ENCODE data around the gene ETV5. TPM values are rescaled to one million over a fixed set of nuclear protein-coding genes. Genes with fewer than 3 reads are reported as not detected.

The ETV5 gene
- polyA plus RNA-seq, 1 donor from 2014 or later = 0.30 TPM

GRCh38 chr3:186149319-186149960, 40.6 kb upstream of the ETV5 start:
- Histone ChIP-seq H3K9me3 (ENCODE audit: low read length) (no peaks in the 10 kb centered on the region), H3K27ac (ENCODE audit: low read length) (no peak overlapping the region)

GRCh38 chr3:186144257-186144656, 35.4 kb upstream of the ETV5 start:
- Histone ChIP-seq H3K36me3 (ENCODE audit: insufficient read depth, low read length) (no peaks in the 10 kb centered on the region), H3K4me2 (ENCODE audit: low read length) (no peak overlapping the region), H2AFZ (ENCODE audit: low read depth, low read length) (no peak overlapping the region), H3F3A (ENCODE audit: insufficient read depth, low read length, poor library complexity, severe bottlenecking) (no peaks in the 10 kb centered on the region), H3K4me3 (ENCODE audit: low read length) (no peak overlapping the region), H4K20me1 (ENCODE audit: insufficient read depth) (no peaks in the 10 kb centered on the region), H3K9me3 (ENCODE audit: low read length) (no peaks in the 10 kb centered on the region), H3K27ac (ENCODE audit: low read length) (no peak overlapping the region), H3K9ac (ENCODE audit: low read length) (no peak overlapping the region), H3K9me2 (ENCODE audit: insufficient read depth, low read length) (no peaks in the 10 kb centered on the region), H3K79me2 (replicated peaks; ENCODE audit: insufficient read depth, low read length) (no peaks in the 10 kb centered on the region), H3K27me3 (ENCODE audit: insufficient read depth, low read depth, low read length) (no peaks in the 10 kb centered on the region)
- TF ChIP-seq RAD21 (conservative IDR thresholded peaks at IDR 0.05) (no peak), POLR2AphosphoS5 (IDR thresholded peaks at IDR 0.05) (no peak), SMC3 (conservative IDR thresholded peaks at IDR 0.05; ENCODE audit: poor library complexity) (no peak), EZH2 (IDR thresholded peaks at IDR 0.05; ENCODE audit: borderline replicate concordance, insufficient read depth, low read length, poor library complexity, severe bottlenecking) (no peak), EP300 (conservative IDR thresholded peaks at IDR 0.05; ENCODE audit: poor library complexity, severe bottlenecking) (no peak), REST (IDR thresholded peaks at IDR 0.05; ENCODE audit: borderline replicate concordance) (no peak), MXI1 (conservative IDR thresholded peaks at IDR 0.05; ENCODE audit: poor library complexity, severe bottlenecking) (no peak), CTCF (IDR thresholded peaks at IDR 0.05; ENCODE audit: poor library complexity, severe bottlenecking) (no peak), TAF1 (IDR thresholded peaks at IDR 0.05; ENCODE audit: low read depth) (no peak)

More at GRCh38 chr3:186149319-186149960, 40.6 kb upstream of the ETV5 start:
- Histone ChIP-seq H3K4me2 (ENCODE audit: low read length) (no peak overlapping the region), H3K9me2 (ENCODE audit: insufficient read depth, low read length) (no peaks in the 10 kb centered on the region), H3F3A (ENCODE audit: insufficient read depth, low read length, poor library complexity, severe bottlenecking) (no peaks in the 10 kb centered on the region), H3K36me3 (ENCODE audit: insufficient read depth, low read length) (no peaks in the 10 kb centered on the region), H3K79me2 (replicated peaks; ENCODE audit: insufficient read depth, low read length) (no peaks in the 10 kb centered on the region), H2AFZ (ENCODE audit: low read depth, low read length) (no peak overlapping the region), H3K4me3 (ENCODE audit: low read length) (no peak overlapping the region), H3K27me3 (ENCODE audit: insufficient read depth, low read depth, low read length) (no peaks in the 10 kb centered on the region), H3K9ac (ENCODE audit: low read length) (no peak overlapping the region), H4K20me1 (ENCODE audit: insufficient read depth) (no peaks in the 10 kb centered on the region)
- TF ChIP-seq SMC3 (conservative IDR thresholded peaks at IDR 0.05; ENCODE audit: poor library complexity) = no peak
- TF ChIP-seq POLR2AphosphoS5 (IDR thresholded peaks at IDR 0.05) = no peak
- no peak for TF ChIP-seq CTCF (IDR thresholded peaks at IDR 0.05; ENCODE audit: poor library complexity, severe bottlenecking)
- no peak for TF ChIP-seq EZH2 (IDR thresholded peaks at IDR 0.05; ENCODE audit: borderline replicate concordance, insufficient read depth, low read length, poor library complexity, severe bottlenecking)
- TF ChIP-seq RAD21 (conservative IDR thresholded peaks at IDR 0.05) = no peak
